ENCODE results near the gene ANGEL1. TPM values are rescaled to one million over a fixed set of nuclear protein-coding genes. Genes with fewer than 3 reads are reported as not detected.
A peak's percentile ranks its signal among the peaks of the same experiment; 100 is the strongest.

The ANGEL1 gene
- total and polyA plus RNA-seq, 2 of the 13 experiments (the other 11 are each of a cell fraction or from before 2014, with no cell fraction given): 14.3 to 20.1 TPM

DNA sequence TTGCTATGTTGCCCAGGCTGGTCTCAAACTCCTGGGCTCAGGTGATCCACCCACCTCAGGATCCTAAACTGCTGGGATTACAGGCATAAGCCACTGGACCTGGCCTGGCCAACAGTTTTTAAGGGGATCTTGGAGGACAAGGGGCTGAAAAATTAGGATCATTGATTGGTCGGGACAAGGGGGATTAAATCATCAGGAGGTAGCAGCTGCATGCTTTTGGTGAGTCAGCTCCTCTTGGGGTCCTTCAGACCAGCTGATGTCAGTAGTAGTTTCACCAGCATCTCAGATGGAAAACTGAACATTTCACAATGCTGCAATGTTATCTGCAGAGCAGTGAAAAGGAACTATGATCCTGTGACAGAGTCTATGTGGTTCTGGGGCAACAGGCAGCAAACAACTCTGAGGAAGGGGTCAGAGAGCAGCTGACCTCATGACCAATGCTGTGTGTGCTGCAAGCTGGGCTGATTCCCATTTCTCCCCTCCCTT, 19.9 kb upstream of the ANGEL1 start (continued):
- TF ChIP-seq, protein P1, sequence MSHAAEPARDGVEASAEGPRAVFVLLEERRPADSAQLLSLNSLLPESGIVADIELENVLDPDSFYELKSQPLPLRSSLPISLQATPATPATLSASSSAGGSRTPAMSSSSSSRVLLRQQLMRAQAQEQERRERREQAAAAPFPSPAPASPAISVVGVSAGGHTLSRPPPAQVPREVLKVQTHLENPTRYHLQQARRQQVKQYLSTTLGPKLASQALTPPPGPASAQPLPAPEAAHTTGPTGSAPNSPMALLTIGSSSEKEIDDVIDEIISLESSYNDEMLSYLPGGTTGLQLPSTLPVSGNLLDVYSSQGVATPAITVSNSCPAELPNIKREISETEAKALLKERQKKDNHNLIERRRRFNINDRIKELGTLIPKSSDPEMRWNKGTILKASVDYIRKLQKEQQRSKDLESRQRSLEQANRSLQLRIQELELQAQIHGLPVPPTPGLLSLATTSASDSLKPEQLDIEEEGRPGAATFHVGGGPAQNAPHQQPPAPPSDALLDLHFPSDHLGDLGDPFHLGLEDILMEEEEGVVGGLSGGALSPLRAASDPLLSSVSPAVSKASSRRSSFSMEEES (CRISPR knock-in tag; IDR thresholded peaks at IDR 0.05): peak; percentile 86
- no peak for TF ChIP-seq SATB2 (CRISPR knock-in tag; IDR thresholded peaks at IDR 0.05)
- no peak for TF ChIP-seq PRPF4 (IDR thresholded peaks at IDR 0.05; ENCODE audit: low read depth, low read length, poor library complexity, severe bottlenecking)
- peak; percentile 91; the same call in 1 of the 2 replicates for TF ChIP-seq ZNF292 (CRISPR knock-in tag; IDR thresholded peaks at IDR 0.05; ENCODE audit: borderline replicate concordance, low read depth)
- TF ChIP-seq HMG20B (CRISPR knock-in tag; conservative IDR thresholded peaks at IDR 0.05): peak; percentile 72
- TF ChIP-seq ZNF224 (CRISPR knock-in tag; IDR thresholded peaks at IDR 0.05): no peak
- TF ChIP-seq, protein P2, sequence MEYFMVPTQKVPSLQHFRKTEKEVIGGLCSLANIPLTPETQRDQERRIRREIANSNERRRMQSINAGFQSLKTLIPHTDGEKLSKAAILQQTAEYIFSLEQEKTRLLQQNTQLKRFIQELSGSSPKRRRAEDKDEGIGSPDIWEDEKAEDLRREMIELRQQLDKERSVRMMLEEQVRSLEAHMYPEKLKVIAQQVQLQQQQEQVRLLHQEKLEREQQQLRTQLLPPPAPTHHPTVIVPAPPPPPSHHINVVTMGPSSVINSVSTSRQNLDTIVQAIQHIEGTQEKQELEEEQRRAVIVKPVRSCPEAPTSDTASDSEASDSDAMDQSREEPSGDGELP (IDR thresholded peaks at IDR 0.05; ENCODE audit: borderline replicate concordance, low read depth): peak; percentile 93
- peak; percentile 30; the same call in 1 of the 2 replicates for TF ChIP-seq CREB1 (IDR thresholded peaks at IDR 0.05)
- 0 out of 2 replicates have a peak, but pooled peaks have one; percentile 25 for TF ChIP-seq CREB1 (CRISPR knock-in tag; IDR thresholded peaks at IDR 0.05)
- TF ChIP-seq, protein P3, sequence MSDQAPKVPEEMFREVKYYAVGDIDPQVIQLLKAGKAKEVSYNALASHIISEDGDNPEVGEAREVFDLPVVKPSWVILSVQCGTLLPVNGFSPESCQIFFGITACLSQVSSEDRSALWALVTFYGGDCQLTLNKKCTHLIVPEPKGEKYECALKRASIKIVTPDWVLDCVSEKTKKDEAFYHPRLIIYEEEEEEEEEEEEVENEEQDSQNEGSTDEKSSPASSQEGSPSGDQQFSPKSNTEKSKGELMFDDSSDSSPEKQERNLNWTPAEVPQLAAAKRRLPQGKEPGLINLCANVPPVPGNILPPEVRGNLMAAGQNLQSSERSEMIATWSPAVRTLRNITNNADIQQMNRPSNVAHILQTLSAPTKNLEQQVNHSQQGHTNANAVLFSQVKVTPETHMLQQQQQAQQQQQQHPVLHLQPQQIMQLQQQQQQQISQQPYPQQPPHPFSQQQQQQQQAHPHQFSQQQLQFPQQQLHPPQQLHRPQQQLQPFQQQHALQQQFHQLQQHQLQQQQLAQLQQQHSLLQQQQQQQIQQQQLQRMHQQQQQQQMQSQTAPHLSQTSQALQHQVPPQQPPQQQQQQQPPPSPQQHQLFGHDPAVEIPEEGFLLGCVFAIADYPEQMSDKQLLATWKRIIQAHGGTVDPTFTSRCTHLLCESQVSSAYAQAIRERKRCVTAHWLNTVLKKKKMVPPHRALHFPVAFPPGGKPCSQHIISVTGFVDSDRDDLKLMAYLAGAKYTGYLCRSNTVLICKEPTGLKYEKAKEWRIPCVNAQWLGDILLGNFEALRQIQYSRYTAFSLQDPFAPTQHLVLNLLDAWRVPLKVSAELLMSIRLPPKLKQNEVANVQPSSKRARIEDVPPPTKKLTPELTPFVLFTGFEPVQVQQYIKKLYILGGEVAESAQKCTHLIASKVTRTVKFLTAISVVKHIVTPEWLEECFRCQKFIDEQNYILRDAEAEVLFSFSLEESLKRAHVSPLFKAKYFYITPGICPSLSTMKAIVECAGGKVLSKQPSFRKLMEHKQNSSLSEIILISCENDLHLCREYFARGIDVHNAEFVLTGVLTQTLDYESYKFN (CRISPR knock-in tag; conservative IDR thresholded peaks at IDR 0.05): peak; percentile 79
- TF ChIP-seq ARNT (IDR thresholded peaks at IDR 0.05): no peak
- TF ChIP-seq ZNF83 (CRISPR knock-in tag; IDR thresholded peaks at IDR 0.05; ENCODE audit: borderline replicate concordance): no peak
- TF ChIP-seq SIX4 (CRISPR knock-in tag; IDR thresholded peaks at IDR 0.05): peak; percentile 82; the same call in 1 of the 2 replicates
- no peak for TF ChIP-seq ZNF136 (CRISPR knock-in tag; IDR thresholded peaks at IDR 0.05; ENCODE audit: low read depth)
- no peak for TF ChIP-seq ADNP (CRISPR knock-in tag; IDR thresholded peaks at IDR 0.05)
- TF ChIP-seq, protein P4, sequence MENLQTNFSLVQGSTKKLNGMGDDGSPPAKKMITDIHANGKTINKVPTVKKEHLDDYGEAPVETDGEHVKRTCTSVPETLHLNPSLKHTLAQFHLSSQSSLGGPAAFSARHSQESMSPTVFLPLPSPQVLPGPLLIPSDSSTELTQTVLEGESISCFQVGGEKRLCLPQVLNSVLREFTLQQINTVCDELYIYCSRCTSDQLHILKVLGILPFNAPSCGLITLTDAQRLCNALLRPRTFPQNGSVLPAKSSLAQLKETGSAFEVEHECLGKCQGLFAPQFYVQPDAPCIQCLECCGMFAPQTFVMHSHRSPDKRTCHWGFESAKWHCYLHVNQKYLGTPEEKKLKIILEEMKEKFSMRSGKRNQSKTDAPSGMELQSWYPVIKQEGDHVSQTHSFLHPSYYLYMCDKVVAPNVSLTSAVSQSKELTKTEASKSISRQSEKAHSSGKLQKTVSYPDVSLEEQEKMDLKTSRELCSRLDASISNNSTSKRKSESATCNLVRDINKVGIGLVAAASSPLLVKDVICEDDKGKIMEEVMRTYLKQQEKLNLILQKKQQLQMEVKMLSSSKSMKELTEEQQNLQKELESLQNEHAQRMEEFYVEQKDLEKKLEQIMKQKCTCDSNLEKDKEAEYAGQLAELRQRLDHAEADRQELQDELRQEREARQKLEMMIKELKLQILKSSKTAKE (CRISPR knock-in tag; IDR thresholded peaks at IDR 0.05; ENCODE audit: borderline replicate concordance): no peak
- TF ChIP-seq, protein P5, sequence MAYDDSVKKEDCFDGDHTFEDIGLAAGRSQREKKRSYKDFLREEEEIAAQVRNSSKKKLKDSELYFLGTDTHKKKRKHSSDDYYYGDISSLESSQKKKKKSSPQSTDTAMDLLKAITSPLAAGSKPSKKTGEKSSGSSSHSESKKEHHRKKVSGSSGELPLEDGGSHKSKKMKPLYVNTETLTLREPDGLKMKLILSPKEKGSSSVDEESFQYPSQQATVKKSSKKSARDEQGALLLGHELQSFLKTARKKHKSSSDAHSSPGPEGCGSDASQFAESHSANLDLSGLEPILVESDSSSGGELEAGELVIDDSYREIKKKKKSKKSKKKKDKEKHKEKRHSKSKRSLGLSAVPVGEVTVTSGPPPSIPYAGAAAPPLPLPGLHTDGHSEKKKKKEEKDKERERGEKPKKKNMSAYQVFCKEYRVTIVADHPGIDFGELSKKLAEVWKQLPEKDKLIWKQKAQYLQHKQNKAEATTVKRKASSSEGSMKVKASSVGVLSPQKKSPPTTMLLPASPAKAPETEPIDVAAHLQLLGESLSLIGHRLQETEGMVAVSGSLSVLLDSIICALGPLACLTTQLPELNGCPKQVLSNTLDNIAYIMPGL (CRISPR knock-in tag; IDR thresholded peaks at IDR 0.05; ENCODE audit: borderline replicate concordance in 1 of 2, low read depth in 1 of 2): peak in 1 of 2 experiments; percentile 36; a peak in 1 of 4 replicates
- TF ChIP-seq, protein P6, sequence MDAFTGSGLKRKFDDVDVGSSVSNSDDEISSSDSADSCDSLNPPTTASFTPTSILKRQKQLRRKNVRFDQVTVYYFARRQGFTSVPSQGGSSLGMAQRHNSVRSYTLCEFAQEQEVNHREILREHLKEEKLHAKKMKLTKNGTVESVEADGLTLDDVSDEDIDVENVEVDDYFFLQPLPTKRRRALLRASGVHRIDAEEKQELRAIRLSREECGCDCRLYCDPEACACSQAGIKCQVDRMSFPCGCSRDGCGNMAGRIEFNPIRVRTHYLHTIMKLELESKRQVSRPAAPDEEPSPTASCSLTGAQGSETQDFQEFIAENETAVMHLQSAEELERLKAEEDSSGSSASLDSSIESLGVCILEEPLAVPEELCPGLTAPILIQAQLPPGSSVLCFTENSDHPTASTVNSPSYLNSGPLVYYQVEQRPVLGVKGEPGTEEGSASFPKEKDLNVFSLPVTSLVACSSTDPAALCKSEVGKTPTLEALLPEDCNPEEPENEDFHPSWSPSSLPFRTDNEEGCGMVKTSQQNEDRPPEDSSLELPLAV (CRISPR knock-in tag; conservative IDR thresholded peaks at IDR 0.05; ENCODE audit: low read depth): no peak

Measured in HepG2 (cell line).